GM18520 (cell line): ENCODE measurements around the gene MMP7.
"Not testable (repeated sequence)": the region's sequence is repeated elsewhere in the genome, so short reads cannot be mapped to it uniquely, and the experiment has no call there.

Experiments
- ATAC-seq: cut with Tn5 transposase; IDR thresholded peaks from one replicate; pipeline ENCODE4 v1.9.1; 2021; ENCODE audit not compliant: unreplicated experiment

MMP7 gene

DNA sequence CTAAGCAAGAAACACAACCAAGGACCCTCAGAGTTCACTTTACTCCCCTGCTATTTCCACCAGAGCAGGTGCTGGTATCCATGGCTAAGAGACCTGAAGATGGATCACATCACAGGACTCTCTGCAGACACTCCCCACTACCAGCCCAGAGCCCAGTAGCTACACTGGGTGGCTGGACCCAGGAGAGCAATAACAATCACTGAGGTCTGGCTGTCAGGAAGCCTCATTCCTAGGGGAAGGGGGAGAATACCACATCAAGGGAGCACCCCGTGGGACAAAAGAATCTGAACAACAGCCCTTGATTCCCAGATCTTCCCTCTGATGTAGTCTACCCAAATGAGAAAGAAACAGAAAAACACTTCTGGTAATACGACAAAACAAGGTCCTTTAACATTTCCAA lies 9.0 kb upstream of the MMP7 start:
- no peak for ATAC-seq

DNA sequence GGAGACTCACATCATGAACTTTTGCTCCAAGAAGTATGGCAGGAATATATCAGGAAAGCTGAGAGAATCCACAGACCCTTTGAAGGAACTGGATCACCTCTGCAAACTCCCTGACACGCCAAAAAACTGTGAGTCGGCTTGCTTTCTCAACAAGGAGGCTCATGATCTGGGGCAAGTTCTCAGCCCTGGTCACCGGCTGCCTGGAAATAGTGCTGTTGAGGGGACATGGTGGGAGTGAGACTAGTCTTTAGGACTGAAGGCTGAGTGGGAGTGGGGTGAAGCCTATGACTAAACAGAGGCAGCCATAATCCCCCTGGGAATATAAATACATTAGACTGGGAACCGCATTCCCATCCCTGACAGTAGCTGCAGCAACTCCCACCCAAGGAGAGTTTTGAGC lies 8.4 kb upstream of the MMP7 start:
- ATAC-seq: no peak

DNA sequence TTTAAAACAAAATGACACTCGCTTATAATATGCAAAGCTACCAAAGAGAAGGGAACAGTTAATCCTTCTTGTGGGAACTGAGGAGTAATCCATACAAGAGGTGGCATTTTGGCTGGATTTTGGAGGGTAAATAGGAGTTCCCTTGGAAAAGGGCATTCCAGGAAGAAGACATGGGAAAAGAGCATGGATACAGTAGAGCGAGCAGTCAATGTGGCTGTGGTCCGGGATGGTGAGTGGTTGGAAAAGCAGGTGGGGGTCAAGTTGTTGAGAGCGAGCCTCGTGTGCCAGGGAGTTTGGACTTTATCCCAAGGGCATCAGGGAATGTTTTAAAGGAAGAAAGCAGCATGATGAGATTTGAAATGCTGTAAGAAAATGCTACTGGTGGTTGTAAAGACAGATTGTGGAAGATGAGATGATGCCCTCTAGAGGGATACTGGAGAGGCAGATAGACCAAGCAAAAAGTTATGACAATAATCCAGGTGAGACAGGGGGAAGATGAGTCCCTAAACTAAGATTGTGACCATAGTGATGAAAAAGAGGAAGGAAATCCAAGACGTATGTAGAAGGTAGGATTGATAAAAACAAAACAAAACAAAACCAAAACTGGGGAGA lies 3.8 kb upstream of the MMP7 start:
- ATAC-seq: no peak

DNA sequence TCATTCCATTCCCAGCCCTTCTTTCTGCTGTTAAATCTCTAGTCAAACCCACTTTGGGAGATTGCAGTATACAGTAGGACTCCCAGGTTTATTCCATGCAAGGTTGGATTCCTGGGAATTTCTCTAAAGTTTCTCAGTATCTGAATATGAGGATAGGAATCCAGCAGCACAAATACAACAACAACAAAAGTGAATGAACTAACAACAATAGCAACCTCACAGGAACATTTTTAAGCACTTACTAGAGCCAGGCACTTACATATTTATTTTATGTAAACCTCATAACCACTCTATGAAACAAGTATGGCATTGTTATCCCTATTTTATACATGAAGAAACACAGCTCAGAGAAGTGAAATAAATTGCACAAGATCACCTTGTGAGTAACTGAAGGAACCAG lies 1.9 kb downstream of the MMP7 start:
- ATAC-seq: no peak

DNA sequence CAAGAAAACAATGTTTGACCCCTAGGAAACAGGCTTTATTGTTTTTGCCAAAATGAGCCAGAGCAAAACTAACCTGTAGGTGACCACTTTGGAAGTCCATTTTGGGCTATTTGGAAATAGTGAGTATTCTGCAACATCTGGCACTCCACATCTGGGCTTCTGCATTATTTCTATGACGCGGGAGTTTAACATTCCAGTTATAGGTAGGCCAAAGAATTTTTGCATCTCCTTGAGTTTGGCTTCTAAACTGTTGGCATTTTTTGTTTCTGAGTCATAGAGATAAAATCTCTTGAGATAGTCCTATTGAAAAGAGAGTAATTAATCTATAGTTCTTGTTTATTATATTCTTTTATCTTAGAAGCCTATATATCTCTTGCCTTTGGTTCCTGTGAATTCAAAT lies 2.9 kb downstream of the MMP7 start:
- no peak for ATAC-seq

DNA sequence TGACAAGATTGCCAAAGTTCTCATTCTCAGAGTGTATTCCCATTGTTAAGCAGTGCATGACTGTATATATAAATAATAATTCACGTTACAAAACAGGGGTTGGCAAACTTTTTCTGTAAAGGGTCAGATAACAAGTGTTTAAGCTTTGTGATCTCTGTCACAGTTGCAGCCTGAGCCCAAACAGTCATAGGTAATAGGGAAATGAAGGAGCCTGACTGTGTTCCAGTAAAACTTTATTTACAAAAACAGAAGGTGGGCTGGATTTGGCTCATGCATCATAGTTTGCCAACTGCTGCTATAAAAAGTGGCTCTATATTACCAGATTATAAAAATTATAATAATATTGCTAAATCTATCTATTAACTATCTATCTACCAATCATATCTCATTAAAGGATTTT lies 3.5 kb downstream of the MMP7 start:
- no peak for ATAC-seq

DNA sequence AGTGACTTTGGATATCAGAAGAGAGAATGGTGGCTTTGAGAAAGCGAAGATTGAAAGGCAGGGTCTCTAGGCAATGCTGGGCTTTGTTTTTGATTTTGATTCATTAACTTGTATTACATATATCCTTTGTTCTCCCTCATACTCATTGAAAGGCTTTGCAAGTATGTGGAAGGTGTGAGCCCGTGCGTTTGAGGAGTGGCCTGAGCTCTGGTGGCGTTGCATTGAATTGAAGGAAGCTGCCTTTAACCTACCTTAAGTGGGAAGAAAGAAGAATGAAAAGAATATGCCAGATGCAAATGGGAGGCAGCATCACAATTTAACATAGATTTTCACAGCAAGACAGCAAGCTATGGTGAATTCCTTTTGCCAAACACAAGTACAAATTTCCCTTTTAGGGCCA lies 6.7 kb downstream of the MMP7 start:
- ATAC-seq: no peak

DNA sequence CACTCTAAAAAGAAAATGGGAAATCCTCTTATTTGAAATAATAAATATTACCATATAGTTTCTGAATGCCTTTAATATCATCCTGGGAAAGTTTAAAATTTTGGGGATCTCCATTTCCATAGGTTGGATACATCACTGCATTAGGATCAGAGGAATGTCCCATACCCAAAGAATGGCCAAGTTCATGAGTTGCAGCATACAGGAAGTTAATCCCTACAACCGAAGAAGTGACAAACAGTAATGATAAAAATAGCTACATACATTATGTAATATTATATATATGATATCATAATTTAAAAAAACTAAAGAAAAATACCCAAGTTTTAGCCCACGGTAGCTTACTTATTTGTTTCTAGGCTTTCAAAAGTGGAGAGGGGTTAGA lies 7.4 kb downstream of the MMP7 start:
- no peak for ATAC-seq

DNA sequence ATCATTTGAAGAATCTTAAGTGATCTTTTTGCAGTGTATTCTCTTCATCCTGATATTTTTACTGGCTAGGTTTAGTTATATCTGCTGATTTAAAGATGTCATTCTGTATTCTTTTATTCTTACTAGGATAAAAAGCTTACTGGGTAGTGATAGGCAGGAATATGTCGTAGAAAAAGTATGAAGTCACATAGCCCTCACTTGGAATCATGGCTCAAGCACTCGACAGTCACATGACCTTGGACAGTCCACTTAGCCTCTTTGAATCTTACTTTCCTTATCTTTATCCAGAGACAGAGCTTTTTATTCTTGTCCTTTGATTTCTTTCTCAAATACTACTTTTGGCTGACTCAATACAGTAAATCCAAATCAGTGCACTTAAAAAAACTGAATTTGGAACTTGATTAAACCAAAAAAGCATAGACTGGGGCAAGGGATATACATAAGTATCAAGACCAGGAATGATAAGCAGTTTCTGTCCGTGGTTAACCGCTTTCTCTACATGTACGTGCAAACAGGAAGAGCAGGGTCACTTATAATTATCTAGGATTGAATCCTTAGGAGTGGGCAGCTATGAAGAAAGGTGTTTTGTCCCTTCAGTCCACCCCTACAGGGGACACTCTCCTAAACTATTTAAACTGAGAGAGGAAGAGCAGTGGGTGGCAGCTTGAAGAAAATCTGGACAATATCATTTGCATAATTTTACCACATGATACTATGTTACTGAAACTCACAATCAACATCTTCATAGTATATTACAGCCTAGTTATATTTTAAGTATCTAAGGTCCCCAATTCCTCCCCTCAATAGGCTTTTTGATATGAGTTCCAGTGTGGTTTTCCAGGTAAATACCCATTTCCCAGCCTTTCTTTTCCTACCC lies 8.0 kb downstream of the MMP7 start:
- no peak for ATAC-seq

DNA sequence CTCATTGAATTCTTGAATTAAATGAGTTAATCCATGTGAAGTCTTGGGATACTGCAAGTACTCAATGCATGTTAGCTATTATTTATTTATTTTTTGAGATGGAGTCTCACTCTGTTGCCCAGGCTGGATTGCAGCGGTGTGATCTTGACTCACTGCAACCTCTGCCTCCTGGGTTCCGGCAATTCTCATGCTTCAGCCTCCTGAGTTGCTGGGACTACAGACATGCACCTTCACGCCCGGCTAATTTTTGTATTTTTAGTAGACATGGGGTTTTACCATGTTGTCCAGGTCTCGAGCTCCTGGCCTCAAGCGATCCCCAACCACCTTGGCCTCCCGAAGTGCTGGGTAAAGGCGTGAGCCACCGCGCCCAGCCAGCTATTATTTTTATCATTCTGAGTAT lies 9.4 kb downstream of the MMP7 start:
- no peak for ATAC-seq

DNA sequence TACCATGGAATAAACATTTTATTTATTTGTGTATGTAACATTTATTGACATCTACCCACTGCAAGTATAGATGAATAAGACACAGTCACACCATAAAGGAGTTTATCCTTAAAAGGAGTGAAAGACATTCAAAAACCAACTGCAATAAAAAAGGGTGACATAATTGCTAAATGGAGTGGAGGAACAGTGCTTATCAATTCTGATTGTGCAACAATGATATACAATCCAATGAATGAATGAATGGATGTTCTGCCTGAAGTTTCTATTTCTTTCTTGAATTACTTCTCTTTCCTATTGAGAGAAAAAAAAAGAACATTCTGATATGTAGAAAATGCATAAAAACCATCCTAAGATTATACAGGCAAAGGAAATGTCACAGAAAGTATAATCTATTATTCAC lies 10.0 kb downstream of the MMP7 start:
- ATAC-seq: no peak

DNA sequence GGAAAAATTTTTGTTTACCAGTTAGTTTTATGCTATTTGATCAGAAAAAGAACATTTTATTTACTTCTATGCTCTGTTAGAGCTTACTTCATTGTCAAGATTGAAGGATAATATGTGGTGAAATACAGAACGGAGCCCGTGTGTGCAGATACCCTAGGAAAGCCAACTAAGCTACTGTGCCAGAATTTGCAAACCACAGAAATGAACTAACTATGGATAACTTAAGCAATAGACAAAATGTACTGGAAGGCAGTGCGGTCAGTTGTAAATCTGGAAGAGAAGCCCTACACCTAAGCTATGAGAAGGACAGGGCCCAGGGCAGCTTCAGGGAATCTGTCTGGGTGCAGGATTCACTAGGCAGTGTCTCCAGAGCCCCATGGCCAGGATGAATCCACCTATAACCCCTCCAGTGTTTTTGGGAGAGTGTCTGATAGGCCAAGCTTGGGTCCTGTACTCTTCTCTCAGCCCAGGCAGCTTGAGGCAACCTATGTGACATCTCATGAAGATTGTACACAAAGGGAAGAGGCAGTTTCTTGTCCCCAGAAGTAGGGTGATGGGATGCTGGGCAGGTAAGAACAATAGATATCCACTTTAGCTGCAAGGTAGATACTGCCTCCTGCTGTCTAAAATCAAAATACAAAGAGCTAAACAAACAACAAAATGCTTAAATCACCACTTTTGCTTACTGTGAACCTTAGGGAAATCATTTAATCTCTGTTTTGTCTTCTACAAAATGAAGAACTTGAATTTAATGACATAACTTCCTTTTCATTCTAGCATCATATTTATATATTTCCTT lies 12.1 kb downstream of the MMP7 start:
- no peak for ATAC-seq

DNA sequence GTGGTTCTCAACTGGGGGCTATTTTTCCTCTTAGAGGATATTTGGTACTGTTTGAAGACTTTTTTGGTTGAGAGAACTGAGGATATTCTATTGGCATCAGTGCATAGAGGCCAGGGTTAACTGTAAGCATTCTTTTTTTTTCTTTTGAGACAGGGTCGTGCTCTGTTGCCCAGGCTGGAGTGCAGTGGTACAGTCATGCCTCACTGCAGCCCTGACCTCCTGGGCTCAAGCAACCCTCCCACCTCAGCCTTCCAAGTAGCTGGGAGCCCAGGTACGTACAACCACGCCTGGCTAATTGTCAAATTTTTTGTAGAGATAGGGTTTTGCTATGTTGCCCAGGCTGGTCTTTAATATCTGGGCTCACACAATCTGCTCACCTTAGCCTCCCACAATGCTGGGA lies 12.9 kb downstream of the MMP7 start:
- no peak for ATAC-seq

DNA sequence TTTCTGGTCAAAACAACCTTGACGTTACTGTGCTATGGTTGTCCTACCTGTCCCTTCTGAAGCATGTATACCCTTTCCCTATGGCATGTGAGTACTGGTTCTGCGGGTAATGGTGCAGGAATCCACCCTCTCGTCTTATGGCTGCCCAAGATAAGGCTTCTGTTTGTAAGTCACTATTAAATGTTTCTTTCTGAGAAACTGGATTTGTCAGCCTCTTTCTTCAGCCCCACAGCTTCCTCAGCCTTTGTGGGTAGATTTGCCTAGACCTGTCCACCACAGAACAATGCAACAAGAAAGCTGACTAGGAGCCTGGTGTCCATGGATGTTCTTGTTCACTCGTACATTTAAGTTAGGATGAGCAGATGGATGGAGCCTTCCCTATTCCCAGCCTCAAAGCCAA lies 14.4 kb downstream of the MMP7 start:
- ATAC-seq: no peak

DNA sequence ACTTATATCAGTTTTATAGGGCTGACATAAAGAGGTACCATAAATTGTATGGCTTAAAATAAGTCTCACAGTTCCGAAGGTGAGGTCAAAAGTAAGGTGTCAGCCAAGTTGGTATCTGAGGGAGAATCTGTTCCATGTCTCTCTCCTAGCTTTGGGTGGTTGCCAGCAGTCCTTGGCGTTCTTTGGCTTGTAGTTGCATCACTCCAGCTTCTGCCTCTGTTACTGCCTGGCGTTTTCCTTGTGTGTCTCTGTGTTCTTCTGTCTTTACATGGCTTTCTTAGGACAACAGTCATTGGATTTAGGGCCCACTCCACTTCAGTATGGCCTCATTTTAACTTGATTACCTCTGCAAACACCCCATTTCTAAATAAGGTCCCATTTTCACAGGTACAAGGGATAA lies 16.7 kb downstream of the MMP7 start:
- no peak for ATAC-seq

DNA sequence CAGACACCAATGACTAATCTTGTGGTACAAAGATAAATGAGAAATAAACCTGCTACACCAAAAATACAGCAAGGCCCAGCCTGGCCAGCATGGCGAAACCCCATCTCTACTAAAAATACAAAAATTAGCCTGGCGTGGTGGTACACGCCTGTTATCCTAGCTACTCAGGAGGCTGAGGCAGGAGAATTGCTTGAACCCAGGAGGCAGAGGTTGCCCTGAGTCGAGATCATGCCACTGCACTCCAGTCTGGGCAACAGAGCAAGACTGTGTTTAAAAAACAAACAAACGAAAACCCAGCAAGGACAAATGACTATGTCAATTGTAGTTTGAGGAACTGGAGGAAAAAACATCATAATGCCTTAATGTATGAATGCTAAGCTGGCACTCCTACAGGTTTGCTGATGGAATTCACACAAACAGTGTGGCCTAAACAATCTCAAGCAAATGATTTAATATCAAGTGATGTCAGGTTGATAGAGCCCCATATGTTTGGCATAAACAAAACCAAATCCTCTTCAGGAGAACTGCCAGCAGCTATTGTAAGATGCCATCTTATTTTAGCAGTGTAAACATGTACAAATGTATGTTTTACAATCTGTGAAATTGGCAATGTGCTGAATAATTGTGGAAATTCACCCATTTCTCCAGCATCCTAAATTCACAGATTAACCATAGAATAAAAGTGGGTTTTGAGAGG lies 20.0 kb downstream of the MMP7 start:
- no peak for ATAC-seq

DNA sequence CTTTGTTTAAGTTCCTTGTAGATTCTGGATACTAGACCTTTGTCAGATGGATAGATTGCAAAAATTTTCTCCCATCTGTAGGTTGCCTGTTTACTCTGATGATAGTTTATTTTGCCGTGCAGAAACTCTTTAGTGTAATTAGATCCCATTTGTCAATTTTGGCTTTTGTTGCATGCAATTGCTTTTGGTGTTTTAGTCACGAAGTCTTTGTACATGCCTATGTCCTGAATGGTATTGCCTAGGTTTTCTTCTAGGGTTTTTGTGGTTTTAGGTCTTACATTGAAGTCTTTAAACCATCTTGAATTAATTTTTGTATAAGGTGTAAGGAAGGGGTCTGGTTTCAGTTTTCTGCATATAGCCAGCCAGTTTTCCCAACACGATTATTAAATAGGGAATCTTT lies 27.7 kb downstream of the MMP7 start:
- not testable (repeated sequence) for ATAC-seq

DNA sequence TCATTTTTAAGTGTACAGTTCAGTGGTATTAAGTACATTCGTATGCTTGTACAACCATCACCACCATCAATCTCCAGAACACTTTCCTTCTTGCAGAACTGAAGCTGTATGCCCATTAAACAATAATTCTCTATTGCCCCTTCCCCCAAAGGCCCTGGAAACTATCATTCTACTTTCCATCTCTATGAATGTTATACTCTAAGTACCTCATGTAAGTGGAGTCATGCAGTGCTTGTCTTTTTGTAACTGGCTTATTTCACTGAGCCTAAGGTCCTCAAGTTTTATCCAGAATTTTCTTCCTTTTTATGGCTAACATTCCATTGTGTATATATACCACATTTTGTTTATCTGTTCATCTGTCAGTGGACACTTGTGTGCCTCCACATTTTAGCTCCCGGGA lies 29.7 kb downstream of the MMP7 start:
- ATAC-seq: no peak

DNA sequence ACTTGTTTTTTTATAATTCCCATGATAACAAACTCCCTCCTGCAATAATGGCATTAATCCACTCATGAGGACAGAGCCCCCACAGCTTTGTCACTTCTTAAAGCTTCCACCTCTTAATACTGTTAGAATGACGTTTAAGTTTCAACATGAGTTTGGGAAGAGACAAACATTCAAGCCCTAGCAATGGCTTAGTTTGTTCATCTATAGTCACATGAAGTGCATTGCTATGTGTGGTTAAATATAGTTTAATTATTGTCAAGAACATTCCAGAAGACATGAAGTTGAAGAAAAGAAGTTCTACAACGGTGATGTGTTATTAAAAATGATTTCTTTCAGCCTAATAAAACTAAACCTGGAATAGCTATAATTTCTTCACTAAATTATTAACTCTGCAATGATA lies 30.6 kb downstream of the MMP7 start:
- ATAC-seq: no peak

DNA sequence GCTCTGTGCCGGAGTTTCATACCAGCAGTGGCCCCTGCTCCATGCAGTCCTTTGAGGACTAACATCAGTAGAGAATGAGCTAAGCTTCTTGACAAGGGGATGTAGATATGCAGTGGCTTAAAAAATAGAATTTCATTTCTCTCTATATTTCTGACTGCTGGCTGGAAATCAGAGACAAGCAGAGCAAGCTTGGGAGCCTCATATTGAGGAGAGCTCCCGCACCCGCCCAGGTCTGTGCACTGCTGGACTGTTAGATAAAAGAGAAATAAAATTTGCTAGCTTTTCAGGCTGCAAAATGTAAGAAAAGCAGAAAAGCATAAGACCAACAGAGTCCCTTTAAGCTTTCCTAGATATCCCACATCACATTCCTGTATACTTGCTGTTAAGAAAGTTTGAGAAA lies 31.4 kb downstream of the MMP7 start:
- no peak for ATAC-seq

DNA sequence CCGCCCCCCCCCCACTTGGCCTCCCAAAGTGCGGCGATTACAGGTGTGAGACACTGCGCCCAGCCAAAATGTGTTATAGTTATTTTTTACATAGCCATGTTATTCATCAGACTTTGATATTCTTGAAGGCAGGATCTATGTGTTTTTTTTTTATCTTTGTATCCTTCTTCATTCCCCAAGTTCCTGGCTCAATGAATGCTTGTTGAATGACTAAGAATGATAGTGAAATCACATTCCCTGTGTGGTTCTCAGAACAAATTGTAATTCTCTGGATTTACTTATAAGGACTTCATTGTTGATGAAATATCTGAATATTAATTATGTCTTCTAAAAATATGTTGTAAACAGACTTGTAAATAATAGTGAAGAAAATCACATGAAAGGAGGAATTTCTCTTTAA lies 33.5 kb downstream of the MMP7 start:
- no peak for ATAC-seq
